Stimulated activated CD4-positive, alpha-beta T cell treated with anti-CD3 and anti-CD28 coated beads, TNF-alpha, amount 100 ng/mL, for 4 hours (primary cell): ENCODE measurements around the gene SEMA6D.

Source experiments
- DNase-seq, 3 experiments: peaks; one replicate each; pipeline ENCODE4 v3.0.0-alpha.2; 2020; ENCODE audit warnings: low read depth in 3 of 3

SEMA6D gene

DNA sequence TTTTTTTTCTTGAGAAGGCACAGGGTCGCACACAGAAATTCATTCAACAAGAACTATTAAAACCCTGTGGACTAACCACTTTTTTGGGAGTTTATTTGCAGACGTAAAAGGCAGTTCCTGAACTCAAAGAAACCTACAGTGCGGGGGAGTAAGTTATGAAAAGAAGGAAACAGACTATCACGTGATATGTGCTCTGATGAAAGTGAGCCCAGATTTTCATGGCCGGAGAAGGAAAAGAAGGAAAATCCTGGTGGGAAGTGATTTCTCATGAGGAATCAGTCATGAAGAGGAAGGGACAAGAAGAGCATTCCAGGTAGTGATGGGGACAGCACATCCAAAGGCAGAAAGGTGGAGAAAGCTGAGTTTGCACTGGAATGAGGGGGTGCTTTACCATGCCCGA lies 26.1 kb downstream of the SEMA6D start:
- DNase-seq, result no peak

DNA sequence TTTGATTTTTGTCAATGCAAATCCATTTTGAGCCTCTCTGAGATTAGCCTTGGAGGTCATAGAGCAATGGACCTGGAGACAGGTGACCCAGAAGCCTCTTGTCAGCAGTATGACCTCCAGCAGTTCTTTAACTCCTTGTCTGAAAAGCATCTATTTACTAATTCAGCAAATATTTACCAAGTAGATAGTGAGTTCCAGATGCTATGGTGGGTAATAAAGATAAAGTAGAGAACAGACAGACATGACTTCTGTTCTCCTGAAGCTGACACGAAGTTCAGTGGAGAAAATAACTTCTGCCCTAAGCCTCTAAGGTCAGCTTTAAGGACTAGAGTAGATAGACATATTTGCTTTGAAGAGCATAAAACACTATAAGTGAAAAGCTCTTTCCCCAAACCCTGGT lies 26.6 kb downstream of the SEMA6D start:
- DNase-seq, result no peak

DNA sequence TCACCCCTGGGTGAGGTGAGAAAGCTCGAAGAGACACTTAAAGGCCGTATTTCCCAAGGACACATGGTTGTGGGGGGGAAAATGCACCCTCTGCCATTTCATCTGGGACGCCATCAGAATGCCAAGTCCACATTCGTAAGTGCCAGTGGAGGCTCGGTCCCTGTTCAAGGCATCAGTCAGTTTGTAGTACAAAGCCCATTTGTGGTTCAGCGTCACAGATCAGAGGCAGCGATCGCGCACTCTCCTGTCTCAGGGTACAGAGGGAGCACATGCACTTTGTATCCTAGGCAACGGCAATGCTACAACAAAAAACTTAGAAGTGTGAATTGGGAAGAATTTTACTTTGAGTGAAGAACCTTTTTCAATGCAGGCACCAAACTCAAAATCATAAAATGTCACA lies 27.2 kb downstream of the SEMA6D start:
- no peak for DNase-seq

- no peak for DNase-seq
These were observed 27.7 kb downstream of the SEMA6D start for GRCh38 chr15:47744973-47745372.

GRCh38 chr15:47746516-47746915 lies 29.2 kb downstream of the SEMA6D start:
- no peak for DNase-seq

DNA sequence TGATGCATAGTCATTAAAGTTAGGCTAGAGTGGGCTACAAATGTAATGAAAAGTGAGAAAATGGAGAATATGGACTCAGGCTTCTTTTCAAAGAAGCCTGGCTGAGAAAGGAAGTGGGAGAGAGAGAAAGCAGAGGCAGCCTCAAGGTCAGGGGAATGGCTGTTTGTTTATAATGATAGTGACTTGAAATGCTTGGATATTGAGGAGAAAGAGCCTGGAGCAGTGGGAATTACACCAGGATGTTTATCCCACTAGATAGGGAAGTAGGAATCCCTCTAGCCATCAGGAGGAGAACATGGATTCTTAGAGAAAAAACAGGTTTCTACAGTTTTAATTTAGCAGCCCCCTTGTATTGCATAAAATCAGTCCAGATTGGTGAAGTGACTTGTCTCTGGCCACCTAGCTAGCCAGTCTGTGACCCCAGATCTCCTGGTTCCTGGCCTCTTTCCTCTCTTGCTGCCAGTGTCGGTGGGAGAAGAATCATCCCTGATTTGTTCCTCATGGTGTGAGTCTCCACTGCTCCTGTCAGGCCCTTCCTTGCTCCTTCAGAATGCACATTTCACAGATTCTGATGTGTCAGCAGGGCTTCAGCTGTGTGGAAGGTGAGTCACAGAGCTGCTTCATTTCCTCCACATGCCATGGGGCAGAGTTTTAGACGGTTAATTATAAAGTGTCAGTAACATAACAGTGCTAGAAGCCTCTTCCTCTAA lies 32.9 kb downstream of the SEMA6D start:
- no peak for DNase-seq

GRCh38 chr15:47750740-47751262 lies 33.5 kb downstream of the SEMA6D start:
- DNase-seq, result no peak

- no peak for DNase-seq
These were observed 36.3 kb downstream of the SEMA6D start for GRCh38 chr15:47753591-47753990.

GRCh38 chr15:47754312-47754711 lies 37.0 kb downstream of the SEMA6D start:
- DNase-seq, result no peak

DNA sequence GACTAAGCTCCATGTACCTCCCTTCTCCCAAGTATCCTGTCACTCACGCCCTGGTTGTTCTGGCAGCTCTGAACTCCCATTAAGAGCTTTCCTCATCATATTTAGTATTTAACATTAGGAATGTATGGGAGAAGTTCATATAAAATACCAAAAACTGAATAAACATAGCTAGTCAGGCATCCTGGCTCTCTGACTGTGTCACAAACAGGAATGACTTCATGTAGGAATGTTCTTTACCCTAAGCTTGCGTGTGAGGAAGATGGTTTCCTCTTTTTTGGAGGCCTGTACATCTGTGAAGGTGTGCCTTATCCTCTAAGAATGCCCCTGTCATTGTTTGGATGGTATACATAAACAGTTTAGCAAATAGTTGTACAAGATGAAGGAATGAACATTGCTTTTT lies 38.6 kb downstream of the SEMA6D start:
- DNase-seq, result no peak

- no peak for DNase-seq
These were observed 39.6 kb downstream of the SEMA6D start for GRCh38 chr15:47756872-47757271.

DNA sequence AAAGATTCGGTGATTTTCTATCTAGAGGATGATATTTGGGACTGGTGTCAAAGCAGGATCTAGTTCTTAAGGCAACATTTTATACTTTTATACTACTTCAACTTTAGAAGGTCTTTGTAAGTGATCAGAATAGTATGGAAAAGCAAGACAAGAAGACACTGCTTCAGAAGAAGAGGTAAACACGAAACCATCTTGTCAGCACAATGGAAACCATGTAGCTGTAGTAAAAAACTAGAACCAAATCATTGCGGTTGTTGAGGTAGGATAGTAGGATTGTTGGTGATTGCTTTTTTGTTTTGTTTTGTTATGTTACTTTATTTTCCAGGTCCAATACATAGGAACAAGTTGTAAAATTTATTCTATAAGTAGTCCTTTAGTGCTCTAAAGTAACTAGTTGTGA lies 40.0 kb downstream of the SEMA6D start:
- no peak for DNase-seq

DNA sequence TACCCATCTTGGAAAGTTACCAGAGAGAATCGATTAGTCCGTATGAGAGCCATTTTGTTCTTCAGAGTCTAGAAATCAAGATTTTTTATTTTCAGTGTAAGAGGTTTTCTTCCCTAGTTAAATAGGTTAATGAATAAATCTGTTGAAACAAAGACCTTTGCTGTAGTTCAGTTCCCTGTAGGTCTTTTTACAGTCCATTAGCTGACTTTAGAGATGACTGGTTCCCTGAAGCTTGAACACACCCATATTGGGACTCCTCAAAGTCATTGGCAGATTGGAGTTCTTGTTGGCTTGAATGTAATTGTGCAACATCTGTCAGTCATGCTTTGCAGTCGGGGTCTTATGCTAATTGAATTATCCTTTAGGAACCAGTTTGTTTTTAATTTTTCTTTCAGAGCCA lies 45.3 kb downstream of the SEMA6D start:
- no peak for DNase-seq

- DNase-seq, result no peak
These were observed 47.4 kb downstream of the SEMA6D start for GRCh38 chr15:47764666-47765065.

- no peak for DNase-seq
These were observed 49.1 kb downstream of the SEMA6D start for GRCh38 chr15:47766406-47766805.

DNA sequence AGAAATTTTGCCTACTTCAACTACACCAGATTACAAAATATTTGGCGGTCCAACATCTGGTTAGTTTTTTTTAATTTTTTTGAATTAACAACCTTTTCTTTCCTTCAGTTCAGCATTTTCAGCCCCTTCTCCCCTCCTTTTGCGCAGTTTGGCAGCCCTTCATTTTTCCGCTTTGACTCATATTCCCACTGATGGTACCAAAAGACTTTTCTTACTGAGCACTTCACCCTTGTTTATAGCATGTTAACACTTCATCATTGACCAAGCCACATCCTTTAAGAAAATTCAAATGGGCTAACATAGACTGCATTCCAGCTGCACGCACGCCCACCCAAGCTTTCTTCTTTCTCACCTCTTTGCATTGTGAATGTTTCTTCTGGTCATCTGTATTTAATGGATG lies 49.7 kb downstream of the SEMA6D start:
- no peak for DNase-seq

DNA sequence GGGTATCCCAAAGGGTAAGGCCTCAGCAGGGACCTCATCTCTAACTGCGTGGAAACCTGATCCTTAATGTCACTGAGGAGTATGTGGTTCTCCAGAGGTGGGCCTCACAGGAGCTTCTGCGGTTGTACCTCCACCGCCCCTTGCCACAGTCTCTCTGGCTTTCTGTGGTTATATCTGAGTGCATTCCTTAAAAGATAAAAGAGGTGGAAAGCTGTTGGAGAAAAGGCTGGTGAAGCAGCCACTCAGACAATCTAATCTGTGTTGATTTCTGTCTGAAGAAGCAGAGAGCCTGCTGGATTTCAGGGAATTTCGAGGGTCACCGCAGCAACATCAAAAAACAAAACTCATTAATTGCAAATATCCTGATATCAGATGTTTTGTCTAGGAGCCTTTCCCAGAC lies 51.4 kb downstream of the SEMA6D start:
- DNase-seq, result no peak

- DNase-seq, result no peak
These were observed 51.9 kb downstream of the SEMA6D start for GRCh38 chr15:47769166-47769565.

- no peak for DNase-seq
These were observed 55.8 kb downstream of the SEMA6D start for GRCh38 chr15:47773143-47773542.

- no peak for DNase-seq
These were observed 61.0 kb downstream of the SEMA6D start for GRCh38 chr15:47778263-47778770.

DNA sequence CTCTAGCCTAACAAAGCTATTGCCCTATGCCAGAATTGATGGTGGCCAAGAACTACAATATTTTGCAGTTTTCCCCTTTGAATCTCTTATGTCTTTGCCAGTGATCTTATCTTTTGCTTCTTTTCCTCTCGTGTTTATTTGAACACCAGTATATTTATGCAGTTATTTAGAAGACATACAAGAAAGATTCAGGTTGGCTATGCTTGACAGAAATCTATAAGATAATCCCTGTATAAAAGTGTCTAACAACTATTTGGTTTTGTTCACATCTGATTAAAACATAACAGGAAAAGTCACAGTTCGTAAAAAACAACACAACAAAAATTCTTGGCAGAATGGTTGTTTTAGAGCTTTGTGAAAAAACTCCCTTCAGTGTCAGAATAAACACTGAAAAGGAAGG lies 63.7 kb downstream of the SEMA6D start:
- DNase-seq, result no peak

GRCh38 chr15:47781527-47781926 lies 64.2 kb downstream of the SEMA6D start:
- DNase-seq, result no peak

- no peak for DNase-seq
These were observed 67.5 kb downstream of the SEMA6D start for GRCh38 chr15:47784820-47785219.

GRCh38 chr15:47786371-47786770 lies 69.1 kb downstream of the SEMA6D start:
- DNase-seq, result no peak
